Body of pancreas (tissue), 4 donors: ENCODE measurements around the gene CACNA1G. TPM values are rescaled to one million over a fixed set of nuclear protein-coding genes. Genes with fewer than 3 reads are reported as not detected.

ENCODE experiments used
- ATAC-seq: fragments of 150-250 bp; one replicate; pipeline ENCODE4 v1.9.1; 2016
- DNase-seq, 4 donors: peaks; one replicate each; pipeline ENCODE4 v3.0.0-alpha.2; 2019
- H3K27ac ChIP-seq, 4 donors: fragments of 200-600 bp; sonication (generic); 1 replicate in 3 of 4; 2 replicates in 1 of 4; pipeline versions ENCODE4 v1.5.1 to v1.6.1; 2016 to 2019; ENCODE audit warnings: mild to moderate bottlenecking in 1 of 4, mixed read lengths in 1 of 4, moderate library complexity in 1 of 4
- H3K27me3 ChIP-seq, 2 donors: fragments of 200-600 bp; sonication (generic); one replicate each; pipeline ENCODE4 v1.6.0; 2016; ENCODE audit warnings: mild to moderate bottlenecking in 1 of 2
- H3K36me3 ChIP-seq, 2 donors: fragments of 200-600 bp; sonication (generic); replicated peaks in 1 of 2; 2 replicates each; pipeline ENCODE4 v1.5.1; 2016; ENCODE audit warnings: low read depth in 2 of 2; ENCODE audit not compliant: insufficient read depth in 1 of 2
- H3K4me1 ChIP-seq: fragments of 200-600 bp; sonication (generic); one replicate; pipeline ENCODE4 v1.6.0; 2016
- H3K4me3 ChIP-seq, 2 donors: fragments of 200-600 bp; sonication (generic); 1 replicate in 1 of 2; 2 replicates in 1 of 2; pipeline ENCODE4 v1.5.1; 2016 to 2019
- H3K9me3 ChIP-seq, 3 donors: fragments of 200-600 bp; sonication (generic); 1 replicate in 2 of 3; 2 replicates in 1 of 3; pipeline ENCODE4 v1.5.1; 2016
- CTCF ChIP-seq, 7 experiments: fragments of 450-650 bp in 4 of 7; fragments of 200-600 bp in 3 of 7; sonication (generic) in 3 of 7; IDR thresholded peaks; one replicate each; pipeline ENCODE4 v1.5.1; 2016 to 2019; ENCODE audit warnings: antibody characterized with exemption in 7 of 7
- POLR2A ChIP-seq, 3 donors: fragments of 450-650 bp; IDR thresholded peaks; one replicate each; pipeline ENCODE4 v1.6.1; 2016; ENCODE audit warnings: antibody characterized with exemption in 3 of 3, mild to moderate bottlenecking in 2 of 3
- WGBS, 2 donors: methylation state at CpG; one replicate each; pipeline ENCODE4 v1.1.5; 2017; 5-methylcytosine and 5-hydroxymethylcytosine counted together
- intact Hi-C: fragments of 100-400 bp; cut with DNase I; formaldehyde crosslinking; loops from one replicate; pipeline ENCODE4 v1.15.1; 2023
- total RNA-seq, 2 donors: library from RNA; depleted of rRNA; stranded (reverse); fragments of >200 nt; gene quantifications; one replicate each; pipeline ENCODE4 v1.1.0, GENCODE V29; 2016

CACNA1G gene
- under 1 TPM; 0.26 to 0.33 TPM for total RNA-seq

GRCh38 chr17:50560185-50560824, at the start of gene CACNA1G:
TSS of gene CACNA1G (plus strand) at chr17:50560715. CDS start at chr17:50561460, 745 bp downstream.
- peaks cover 0 to 23% of the 10 kb centered on the region in 2 donors for H3K27me3 ChIP-seq
- H3K36me3 ChIP-seq: no peaks in the 10 kb centered on the region
- TF ChIP-seq CTCF (IDR thresholded peaks at IDR 0.05) (no peak), POLR2A (IDR thresholded peaks at IDR 0.05) (no peak)
- 1 to 6% methylated on average over 13 to 56 of the region's 56 CpGs for WGBS, 2 donors
- no peaks in the 10 kb centered on the region for H3K9me3 ChIP-seq
- intact Hi-C loops: no loop called here
- peaks cover 29% of the 10 kb centered on the region for H3K4me1 ChIP-seq
- DNase-seq (peak; percentile 84 to 87 (median 86)), ATAC-seq (peak; percentile 91)
- no peak within 1 kb of the TSS for H3K27ac ChIP-seq
- no peak within 1 kb of the TSS for H3K4me3 ChIP-seq

GRCh38 chr17:50511058-50511457, 49.5 kb upstream of the CACNA1G start:
- ATAC-seq: no peak

GRCh38 chr17:50513495-50513894, 47.0 kb upstream of the CACNA1G start:
- Histone ChIP-seq H3K4me3 (no peak overlapping the region), H3K36me3 (no peaks in the 10 kb centered on the region), H3K27me3 (no peaks in the 10 kb centered on the region), H3K4me1 (peaks cover 61% of the 10 kb centered on the region), H3K9me3 (no peaks in the 10 kb centered on the region), H3K27ac (no peak overlapping the region)
- no peak for TF ChIP-seq POLR2A (IDR thresholded peaks at IDR 0.05)
- TF ChIP-seq CTCF (IDR thresholded peaks at IDR 0.05): no peak
- ATAC-seq (peak; percentile 25), DNase-seq (no peak)
- WGBS, 2 donors: 36 to 39% methylated on average over 4 of the region's 4 CpGs
- intact Hi-C loops: no loop called here

More at GRCh38 chr17:50511058-50511457, 49.5 kb upstream of the CACNA1G start:
- peaks cover 62% of the 10 kb centered on the region for H3K4me1 ChIP-seq
- no peak overlapping the region for H3K4me3 ChIP-seq
- no peaks in the 10 kb centered on the region for H3K9me3 ChIP-seq
- peak overlapping the region in 1 of 4 donors; percentile 50 for H3K27ac ChIP-seq
- no peak for DNase-seq
- TF ChIP-seq POLR2A (IDR thresholded peaks at IDR 0.05) (no peak), CTCF (IDR thresholded peaks at IDR 0.05) (no peak)
- no peaks in the 10 kb centered on the region for H3K36me3 ChIP-seq
- WGBS, 2 donors: 42 to 53% methylated on average over 3 of the region's 3 CpGs
- intact Hi-C loops: no loop called here
- no peaks in the 10 kb centered on the region for H3K27me3 ChIP-seq

DNA sequence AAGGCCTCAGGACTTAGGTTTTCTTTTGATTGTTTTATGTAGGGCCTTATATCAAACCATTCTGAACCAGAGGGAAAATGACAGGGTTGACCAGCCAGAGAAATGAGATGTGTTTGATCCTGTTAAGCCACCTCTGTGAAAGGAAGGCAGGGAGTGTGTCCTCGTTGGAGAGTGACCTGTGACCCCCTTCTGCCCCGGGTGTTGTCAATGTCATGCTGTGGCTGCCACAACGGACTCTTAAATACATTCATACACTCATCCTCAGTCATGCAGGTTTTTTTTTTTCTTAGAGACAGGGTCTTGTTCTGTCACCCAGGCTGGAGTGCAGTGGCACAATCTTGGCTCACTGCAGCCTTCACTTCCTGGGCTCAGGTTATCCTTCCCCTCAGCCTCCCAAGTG, 46.1 kb upstream of the CACNA1G start:
- Histone ChIP-seq H3K27me3 (no peaks in the 10 kb centered on the region), H3K36me3 (no peaks in the 10 kb centered on the region), H3K4me1 (peaks cover 63% of the 10 kb centered on the region), H3K4me3 (no peak overlapping the region), H3K9me3 (no peaks in the 10 kb centered on the region), H3K27ac (no peak overlapping the region)
- intact Hi-C loops: no loop called here
- WGBS, 2 donors: 57 to 72% methylated on average over 3 of the region's 3 CpGs
- ATAC-seq (no peak), DNase-seq (no peak)
- TF ChIP-seq CTCF (IDR thresholded peaks at IDR 0.05): no peak
- TF ChIP-seq POLR2A (IDR thresholded peaks at IDR 0.05): no peak
